Stimulated activated CD4-positive, alpha-beta T cell treated with anti-CD3 and anti-CD28 coated beads, Interleukin-4, amount 100 ng/mL, for 24 hours (primary cell): ENCODE measurements around the gene PER2.
A peak's percentile ranks its signal among the peaks of the same experiment; 100 is the strongest.

Experiments
- DNase-seq: peaks from one replicate; pipeline ENCODE4 v3.0.0-alpha.2; 2020

Gene PER2

GRCh38 chr2:238244151-238244550 lies 44.3 kb downstream of the PER2 start:
- no peak for DNase-seq

DNA sequence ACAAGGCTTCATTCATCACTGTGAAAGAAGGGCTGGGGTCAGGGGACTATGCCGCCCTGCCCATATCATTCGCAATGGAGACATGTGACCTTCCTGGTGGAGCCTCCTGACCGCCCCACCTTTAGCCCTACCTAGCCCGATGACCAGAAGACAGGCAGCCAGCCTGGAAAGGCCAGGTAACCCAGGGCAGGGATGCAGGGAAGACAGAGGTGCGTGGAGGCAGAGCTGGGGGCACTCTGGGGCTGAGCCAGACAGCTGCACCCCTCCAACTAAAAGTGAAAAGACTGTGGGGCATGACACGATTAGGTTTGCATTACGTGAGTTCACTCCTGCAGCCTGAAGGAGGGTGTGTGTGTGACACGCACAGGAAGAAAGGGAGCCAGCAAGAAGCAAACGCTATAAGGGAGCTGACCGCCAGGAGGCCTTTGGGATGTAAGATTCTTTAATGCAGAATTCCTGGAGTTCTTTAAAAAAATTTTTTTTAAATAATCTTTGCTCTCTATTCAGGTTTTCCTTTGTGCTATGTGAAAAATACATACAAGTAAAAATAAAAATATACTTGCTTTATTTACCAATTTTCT lies 44.8 kb downstream of the PER2 start:
- DNase-seq: no peak

DNA sequence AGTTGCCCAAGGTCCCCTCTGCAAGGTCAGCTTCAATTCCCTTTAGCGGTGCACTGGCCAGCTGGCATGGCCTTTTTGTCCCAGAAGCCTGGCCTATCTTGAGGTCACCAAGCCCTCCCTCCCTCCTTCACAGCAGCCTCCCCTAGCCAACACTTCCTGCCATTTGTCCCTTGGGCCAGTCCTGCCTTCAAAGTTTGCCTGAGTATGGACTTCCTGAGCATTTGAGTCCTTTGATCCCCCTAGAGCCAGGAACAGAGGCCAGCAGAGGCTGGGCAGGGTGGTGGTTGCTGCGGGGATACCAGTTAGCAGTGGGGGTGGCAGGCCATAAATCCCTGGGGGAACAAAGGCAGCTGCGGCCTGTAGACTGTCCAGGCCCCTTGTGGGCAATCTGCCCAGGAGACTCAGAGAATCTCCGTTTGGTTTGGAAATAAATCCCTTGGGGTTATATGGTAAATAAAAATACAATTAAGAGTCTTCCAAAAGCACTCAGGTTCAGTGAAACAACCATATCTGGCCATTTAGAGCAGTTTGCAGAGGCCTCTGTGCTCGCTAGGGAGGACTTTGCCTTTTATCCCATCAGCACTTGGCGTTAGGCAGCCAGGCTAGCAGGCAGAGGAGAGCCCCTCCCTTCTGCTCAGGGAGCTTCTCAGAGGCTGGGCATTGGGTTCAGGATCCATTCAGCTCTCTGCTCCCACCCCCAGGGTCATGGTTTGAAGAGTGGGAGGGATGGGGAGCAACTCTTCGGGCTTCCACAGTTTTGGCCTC lies 45.5 kb downstream of the PER2 start:
- no peak for DNase-seq

DNA sequence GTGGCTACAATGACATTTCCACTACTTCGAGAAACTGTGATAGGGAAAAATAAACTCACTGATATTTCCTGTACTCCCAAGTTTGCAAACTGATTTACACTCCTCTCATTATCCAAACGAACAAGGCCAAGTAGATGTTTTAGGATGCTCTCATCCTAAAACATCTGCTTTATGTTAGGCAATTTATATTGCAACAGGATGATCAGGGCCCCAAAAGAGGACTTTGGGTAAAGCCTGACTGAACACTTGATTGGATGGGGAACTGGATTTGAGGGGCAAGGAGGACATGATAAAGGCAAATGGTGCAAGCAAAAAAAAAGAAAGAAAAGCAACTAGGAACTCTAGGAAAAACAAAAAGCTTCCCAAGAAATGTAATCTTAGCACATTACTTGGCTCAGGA lies 46.4 kb downstream of the PER2 start:
- no peak for DNase-seq

DNA sequence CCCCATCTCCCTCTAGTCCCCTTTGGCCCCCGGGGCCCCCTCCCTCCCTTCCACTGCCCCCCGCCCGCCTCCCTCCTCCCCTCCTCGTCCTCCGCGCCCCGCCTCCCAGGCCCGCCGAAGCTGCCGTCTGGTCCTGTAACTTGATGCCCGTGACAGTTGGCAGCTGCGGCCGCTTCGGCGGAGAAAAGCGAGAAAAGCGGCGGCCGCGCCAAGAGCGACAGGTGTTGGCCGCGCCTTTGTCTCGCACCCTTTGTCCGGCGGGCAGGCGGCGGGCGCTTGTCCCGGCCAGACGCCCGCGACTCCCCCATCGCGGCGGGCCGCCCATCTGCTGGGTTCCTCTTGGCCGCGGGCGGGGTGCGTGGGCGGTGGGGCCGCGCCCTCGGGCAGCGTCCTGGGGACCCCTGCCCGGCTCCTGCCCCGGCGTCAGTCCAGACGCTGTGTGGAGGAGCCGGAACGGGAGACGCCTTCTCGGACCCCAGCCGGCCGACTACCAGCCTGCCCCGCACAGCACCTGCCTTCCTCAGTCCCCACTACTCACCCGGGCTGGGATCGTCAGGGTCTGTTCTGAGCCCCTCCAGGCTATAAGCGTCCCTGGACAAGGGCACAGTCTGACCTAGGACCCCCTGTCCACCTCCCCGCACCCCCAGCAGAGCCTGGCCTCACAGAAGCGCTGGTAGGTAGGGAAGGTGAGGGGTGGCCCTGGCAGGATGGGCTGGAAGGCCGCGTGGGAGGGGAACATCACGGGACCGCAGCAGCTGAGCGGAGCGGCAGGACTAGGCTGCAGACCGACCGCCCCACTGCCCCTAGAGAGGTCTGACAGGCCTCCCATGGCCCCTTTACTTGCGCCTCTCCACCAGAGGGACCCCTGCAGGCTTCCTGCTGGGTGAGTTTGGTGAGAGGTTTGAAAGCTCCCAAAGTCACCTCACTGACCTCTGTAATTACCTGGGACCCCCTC lies 47.4 kb downstream of the PER2 start:
- DNase-seq: no peak

DNA sequence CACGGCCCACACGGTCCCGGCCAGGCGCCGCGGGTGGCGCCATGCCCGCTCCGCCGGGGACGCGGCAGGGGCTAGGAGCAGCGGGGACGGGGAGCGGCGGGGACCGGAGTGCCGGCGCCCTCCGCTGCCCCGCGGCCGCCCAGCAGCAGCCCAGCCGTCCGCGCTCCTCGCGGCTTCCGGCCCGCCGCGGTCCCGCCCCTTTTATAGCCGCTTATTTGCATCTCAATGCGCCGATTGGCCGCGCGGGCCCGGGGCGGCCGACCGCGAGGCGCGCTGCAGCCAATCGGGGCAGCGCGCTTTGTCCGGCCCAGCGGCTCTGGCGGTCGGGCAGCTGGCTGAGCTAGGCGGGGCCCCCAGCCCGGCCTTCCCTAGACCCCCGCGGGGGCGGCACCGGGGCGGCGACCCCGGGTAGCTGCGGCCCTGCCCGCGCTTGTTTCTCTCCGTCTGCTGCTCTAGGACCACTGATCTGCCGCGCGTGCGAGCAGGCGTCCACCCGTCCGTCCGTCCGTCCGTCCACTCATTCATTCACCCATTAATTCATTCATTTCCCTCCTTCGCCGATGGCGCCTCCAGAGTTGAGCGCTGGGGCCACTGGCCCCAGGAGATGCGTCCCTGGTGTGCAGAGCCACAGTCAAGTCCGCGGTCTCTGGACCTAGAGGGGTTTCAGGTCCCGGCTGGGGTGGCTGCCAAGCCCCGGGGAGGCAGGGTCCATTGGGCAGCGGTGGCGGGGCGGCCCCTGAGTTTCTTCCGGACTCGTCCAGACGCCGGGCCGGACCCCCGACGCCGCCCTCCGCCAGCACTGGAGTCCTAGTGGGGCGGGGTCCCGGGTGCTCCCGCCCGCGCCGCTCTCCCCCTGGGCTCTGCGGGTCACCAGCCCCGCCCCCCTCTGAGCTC lies 48.3 kb downstream of the PER2 start, which contains the start of gene HES6:
Gene HES6, minus strand, starts transcription at position 176 of the 894 bp plus-strand sequence. Its CDS starts 133 bp downstream, at position 43.
- peak; percentile 77 for DNase-seq

- DNase-seq: peak; percentile 25
Observed at GRCh38 chr2:238239543-238239862, 48.9 kb downstream of the PER2 start.

DNA sequence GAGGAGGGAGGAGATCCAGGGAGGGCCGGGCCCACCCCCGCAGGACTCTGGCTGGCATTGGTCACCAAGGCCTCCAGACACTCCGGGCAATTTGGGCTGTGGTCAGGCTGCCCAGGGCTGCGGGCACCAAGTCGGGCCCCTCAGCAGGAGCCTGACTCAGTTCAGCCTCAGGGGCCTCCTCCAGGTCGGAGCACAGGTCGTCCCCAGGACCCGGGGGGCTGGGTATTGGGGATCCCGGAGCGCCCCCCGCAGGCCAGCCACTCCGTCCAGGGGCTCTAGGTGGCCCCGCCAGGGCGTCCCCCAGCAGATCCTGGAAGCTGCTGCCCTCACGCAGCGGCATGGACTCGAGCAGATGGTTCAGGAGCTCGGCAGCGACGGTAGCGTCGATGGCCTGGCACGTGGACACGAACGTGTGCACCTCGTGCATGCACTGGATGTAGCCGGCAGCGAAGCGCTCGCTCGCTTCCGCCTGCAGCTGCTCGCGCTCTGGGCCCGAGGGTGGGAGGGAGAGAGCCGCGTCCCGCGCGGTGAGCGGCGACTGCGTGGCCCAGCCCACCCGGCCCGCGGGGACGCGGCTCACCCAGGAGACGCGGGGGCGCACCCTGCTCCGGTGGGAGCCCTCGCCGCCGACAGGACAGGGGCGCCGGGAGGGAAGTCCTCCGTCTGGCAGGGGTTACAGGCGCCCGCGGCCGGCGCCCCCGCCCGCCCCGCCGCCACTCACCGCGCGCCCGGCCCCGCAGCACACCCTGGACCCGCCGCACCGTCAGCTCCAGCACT lies 49.5 kb downstream of the PER2 start:
- DNase-seq: peak; percentile 35

DNA sequence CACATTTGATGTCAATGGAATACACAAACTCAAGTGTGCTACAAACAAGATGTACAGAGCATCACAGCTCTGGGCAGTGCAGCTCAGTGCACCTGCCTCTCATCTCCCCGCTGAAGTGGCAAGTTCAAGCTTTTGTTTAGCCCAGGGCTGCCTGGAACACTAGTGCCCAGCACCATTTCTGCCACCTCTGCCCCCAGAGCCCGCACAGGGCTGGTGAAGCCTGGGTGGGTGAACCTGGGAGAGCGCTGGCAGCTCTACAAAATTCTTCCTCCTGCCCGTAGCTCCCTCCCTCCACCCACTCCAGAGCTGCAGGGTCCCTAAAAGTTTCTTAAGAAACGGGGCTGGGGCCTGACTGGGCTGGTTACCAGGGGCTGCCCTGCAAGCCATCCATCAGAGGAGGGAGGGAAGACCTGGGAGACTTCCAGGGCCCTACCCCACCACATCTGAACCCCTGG lies 50.1 kb downstream of the PER2 start:
- DNase-seq: no peak

DNA sequence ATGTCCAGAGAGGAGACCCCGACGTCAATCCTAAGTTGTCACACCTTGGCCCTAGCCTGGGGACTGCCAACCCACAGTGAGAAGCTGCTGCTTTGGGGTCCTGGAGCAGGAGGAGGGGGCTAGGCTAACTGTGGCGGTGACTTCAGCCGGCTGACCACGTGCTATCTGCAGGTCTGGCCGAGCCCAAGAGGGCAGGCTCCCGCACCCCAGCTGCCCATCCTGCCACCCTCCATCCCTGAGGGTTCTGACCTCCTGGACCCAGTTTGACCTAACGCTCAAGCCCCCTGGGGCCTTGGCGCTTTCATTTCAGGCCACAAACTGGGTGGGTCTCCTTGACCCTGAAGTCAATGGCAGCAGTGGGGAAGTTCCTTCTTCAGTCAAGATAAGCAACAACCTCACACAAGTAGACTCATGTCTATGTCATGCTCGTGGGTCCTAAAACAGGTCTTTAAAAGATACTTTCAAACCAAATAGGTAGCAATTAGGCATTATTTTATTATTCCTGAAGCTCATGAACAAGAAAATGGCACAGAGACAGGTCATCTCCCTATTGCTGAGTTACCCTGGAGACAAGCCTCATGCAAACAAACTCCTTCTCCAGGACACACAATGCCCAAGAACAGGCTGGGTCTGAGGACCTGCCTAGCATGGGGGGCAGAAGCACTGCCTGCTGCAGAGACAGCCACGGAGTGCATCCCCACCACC lies 50.8 kb downstream of the PER2 start:
- DNase-seq: no peak

- no peak for DNase-seq
Observed at GRCh38 chr2:238236571-238236970, 51.8 kb downstream of the PER2 start.

DNA sequence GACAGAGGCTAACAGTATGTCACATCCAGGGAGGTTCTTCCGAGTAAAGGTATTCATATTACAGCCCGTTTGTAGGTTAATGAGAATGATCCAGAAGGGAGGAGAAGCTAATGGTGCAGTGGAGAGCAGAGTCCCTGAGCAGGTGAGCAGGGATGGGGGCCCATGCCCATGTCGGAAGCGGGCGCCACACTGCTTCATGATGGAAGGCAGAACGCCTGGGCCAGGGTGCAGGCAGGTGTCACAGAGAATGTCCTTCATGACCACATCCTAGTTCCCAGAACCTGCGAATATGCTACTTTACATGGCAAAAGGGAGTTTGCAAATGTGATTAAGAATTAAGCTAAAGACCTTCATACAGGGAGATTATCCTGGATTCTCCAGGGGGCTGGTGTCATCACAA lies 52.6 kb downstream of the PER2 start:
- DNase-seq: no peak

GRCh38 chr2:238235331-238235732 lies 53.1 kb downstream of the PER2 start:
- DNase-seq: no peak

DNA sequence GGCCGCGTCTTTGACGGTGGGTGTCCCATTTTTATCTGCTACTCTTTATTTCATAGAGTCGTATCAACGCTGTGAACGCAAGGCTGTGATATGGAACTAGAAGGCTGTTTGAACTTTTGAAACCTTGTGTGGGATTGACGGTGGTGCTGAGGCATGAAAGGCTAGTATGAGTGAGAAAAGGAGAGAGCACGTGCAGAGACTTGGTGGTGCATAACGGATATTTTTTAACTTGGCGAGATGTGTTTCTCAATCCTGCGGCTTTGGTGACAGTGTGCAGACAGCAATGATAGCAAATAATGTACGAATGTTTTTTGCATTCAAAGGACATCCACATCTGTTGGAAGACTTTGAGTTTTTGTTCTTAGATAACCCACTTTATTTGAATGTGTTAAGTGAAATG lies 54.8 kb downstream of the PER2 start:
- DNase-seq: no peak

- no peak for DNase-seq
Observed at GRCh38 chr2:238231809-238232208, 56.6 kb downstream of the PER2 start.

- DNase-seq: peak; percentile 78
Observed at GRCh38 chr2:238231251-238231793, 57.1 kb downstream of the PER2 start.

DNA sequence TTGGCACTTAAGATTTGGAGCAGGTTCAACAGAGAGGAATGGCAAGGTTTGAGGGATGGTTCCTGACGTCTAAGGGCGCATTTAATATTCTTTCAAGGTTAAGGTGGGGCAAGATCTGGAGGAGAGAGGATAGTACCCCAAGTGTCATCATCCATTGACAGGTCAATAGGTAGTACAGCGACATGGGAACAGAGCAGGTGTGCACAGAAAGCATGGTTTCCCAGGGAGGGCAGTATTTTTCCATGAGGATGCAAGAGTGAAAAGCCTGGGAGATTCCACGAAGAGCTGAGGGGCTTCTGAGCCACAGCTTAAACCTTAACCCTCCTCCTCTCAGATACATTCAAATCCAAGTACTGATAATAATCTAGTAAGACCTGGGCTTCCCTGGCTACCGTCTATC lies 57.7 kb downstream of the PER2 start:
- no peak for DNase-seq

DNA sequence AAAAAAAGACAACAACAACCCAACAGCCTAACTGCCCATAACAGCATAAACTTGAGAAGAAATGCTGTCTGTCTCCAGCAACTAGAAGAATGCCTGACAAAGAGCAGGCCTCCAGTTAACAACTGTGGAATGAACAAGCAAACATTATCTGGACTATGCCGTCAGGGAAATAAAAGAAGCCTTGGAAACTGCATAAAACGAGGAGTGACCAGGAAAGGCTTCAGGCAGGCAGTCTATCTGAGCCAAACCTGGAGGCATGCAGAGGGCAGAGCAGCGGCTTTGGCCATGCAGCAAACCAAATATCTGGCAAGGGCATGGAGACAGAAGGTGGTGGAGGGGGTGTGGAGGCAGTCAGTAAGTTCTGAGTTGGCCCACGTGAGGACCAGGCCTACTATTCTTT lies 59.7 kb downstream of the PER2 start:
- DNase-seq: no peak

DNA sequence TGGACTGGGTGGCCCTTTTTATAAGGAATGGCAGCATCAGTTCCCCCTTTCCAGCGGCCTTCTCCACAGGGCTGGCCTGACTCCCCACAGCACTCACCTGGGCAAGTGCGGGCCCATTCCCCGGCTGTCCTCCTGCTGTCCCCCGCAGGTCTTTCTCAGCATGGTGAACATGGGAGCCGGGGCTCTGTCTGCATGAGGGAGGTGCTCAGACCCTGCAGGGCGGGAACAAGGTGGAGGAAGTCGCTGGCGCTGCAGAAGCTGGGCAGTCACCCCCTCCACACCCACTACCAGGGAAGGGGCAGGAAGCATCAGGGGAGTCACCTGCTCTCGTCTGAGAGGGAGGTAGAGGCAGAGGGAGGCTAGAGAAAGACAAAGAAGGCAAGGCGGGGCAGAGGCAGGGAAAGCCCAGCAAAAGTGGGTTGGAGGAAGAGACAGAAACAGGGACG lies 60.8 kb downstream of the PER2 start:
- DNase-seq: no peak

DNA sequence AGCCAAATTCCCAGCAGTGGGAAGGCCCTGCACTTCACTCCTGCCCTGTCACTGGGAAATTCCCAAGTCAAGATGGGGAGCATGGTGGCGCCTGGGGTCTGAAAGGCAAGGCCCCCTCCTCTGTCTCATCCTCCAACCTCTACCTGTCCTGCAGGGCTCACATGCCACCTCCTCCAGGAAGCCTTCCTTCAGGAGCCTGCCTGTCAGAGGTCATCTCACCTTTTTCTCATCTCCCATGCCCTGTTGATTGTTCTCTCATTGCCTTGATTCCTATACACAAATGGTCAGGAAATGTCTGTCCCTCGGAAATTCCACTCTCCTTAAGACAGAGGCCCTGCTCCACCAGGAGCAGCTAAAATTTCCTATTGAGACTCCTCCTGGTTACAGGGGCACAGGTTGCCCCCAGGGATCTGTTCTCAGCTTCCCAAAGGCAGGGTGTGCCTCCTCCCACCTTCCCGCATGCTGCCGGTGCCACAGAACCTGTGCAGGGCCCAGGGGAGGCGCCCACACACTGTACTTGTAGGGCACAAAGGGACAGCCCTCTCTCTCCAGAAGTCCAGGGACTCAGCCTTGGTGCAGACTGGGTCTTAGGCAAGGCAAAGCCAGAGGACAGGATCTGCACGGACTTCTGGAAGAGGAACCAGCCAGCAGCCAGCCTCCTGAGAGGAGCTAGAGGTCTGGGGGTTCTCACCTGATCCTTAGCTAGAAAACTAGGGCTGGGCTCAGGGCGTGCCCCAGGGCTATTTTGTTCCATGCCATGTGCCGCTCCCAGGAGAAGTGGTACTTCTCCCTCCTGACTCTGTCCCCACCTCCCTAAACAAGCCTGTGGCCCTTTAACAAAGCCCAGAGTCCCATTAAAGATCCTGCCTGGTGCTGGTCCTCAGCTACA lies 61.5 kb downstream of the PER2 start:
- no peak for DNase-seq
